Hematopoietic multipotent progenitor cell treated with erythropoietin and hydrocortisone succinate and interleukin-3 and kit ligand, for 17 days (in vitro differentiated cells): ENCODE data around the gene CILP.
"Not testable (repeated sequence)": the region's sequence is repeated elsewhere in the genome, so short reads cannot be mapped to it uniquely, and the experiment has no call there.

ENCODE experiments used
- DNase-seq: peaks from one replicate; pipeline ENCODE4 v3.0.0-alpha.2; 2015; ENCODE audit warnings: low spot score

Gene CILP, protein sequence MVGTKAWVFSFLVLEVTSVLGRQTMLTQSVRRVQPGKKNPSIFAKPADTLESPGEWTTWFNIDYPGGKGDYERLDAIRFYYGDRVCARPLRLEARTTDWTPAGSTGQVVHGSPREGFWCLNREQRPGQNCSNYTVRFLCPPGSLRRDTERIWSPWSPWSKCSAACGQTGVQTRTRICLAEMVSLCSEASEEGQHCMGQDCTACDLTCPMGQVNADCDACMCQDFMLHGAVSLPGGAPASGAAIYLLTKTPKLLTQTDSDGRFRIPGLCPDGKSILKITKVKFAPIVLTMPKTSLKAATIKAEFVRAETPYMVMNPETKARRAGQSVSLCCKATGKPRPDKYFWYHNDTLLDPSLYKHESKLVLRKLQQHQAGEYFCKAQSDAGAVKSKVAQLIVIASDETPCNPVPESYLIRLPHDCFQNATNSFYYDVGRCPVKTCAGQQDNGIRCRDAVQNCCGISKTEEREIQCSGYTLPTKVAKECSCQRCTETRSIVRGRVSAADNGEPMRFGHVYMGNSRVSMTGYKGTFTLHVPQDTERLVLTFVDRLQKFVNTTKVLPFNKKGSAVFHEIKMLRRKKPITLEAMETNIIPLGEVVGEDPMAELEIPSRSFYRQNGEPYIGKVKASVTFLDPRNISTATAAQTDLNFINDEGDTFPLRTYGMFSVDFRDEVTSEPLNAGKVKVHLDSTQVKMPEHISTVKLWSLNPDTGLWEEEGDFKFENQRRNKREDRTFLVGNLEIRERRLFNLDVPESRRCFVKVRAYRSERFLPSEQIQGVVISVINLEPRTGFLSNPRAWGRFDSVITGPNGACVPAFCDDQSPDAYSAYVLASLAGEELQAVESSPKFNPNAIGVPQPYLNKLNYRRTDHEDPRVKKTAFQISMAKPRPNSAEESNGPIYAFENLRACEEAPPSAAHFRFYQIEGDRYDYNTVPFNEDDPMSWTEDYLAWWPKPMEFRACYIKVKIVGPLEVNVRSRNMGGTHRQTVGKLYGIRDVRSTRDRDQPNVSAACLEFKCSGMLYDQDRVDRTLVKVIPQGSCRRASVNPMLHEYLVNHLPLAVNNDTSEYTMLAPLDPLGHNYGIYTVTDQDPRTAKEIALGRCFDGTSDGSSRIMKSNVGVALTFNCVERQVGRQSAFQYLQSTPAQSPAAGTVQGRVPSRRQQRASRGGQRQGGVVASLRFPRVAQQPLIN

DNA sequence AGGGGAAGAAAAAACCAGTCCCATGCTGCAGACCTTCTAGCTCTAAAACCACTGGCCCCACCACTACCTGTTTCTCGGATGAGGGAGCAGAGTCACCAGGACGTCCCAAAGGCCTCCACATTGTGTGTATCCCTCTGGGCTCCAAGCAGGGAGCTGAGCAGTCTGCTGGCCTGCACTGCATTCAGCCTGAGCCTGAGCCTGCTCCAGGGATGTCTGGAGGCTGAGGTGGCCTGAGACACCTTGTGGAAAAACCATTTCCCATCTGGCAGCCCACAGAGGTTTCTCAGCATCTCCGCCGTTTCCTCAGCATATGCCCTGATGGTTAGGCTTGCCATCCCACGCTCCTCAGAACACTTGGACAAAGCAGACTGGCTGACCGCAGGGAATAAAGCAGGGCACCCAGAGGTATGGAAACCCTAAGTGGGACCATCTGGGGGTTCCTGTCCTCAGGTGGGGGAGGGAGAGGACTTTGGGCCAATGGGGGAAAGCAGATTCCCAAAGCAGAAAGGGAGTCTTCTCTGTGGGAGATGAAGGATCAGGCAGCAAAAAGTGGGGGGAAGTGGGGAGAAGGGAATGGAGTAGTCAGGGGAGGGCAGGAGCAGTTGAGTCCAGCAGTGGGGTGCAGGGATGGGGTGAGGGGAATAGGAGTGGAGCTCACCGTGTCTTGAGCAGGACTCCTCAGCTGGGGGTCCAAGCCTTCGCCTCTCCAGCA, at the start of gene CILP:
Gene CILP, minus strand, starts transcription at position 704 of the 712 bp plus-strand sequence. CDS start 1,718 bp downstream, outside the sequence.
- DNase-seq: no peak

DNA sequence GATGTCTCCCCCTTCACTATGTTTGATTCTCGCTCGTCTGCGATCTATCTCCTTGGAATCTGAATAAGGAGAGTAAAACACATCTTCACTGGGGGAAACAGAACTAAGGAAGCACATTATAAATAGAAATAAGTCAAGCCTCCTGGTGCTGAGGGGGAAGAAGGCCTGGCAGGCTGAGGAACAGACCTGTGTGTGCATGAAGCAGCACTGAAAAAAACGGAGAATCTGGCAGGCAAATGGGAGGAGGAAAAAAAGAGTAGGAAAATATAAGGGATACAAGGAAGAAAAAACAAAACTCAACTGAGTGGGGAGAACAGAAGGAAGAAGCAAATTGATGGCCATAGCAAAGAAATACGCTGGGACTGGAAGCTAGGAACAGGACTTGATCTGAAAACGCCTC, 49.7 kb upstream of the CILP start:
- DNase-seq: no peak

DNA sequence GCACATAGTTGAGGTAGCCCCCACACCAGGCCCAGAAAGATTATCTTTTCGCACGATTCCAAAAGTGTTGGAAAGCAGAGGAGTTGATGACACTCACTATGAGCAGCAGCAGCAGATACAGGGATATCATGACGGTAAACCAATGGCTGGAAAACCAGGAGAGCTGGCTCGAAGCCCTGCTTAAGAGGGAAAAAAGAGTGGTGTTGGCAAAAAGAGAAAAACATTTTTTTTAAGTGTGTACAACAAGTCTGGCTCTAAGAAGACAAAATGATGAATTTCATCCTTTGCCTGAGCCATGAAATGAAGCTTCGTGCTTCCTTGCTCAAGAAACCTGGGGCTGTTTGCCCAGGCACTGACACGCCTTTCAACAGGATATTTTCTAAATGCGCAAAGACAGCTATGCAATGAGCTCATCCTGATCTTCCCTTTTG, 48.1 kb upstream of the CILP start:
- no peak for DNase-seq

DNA sequence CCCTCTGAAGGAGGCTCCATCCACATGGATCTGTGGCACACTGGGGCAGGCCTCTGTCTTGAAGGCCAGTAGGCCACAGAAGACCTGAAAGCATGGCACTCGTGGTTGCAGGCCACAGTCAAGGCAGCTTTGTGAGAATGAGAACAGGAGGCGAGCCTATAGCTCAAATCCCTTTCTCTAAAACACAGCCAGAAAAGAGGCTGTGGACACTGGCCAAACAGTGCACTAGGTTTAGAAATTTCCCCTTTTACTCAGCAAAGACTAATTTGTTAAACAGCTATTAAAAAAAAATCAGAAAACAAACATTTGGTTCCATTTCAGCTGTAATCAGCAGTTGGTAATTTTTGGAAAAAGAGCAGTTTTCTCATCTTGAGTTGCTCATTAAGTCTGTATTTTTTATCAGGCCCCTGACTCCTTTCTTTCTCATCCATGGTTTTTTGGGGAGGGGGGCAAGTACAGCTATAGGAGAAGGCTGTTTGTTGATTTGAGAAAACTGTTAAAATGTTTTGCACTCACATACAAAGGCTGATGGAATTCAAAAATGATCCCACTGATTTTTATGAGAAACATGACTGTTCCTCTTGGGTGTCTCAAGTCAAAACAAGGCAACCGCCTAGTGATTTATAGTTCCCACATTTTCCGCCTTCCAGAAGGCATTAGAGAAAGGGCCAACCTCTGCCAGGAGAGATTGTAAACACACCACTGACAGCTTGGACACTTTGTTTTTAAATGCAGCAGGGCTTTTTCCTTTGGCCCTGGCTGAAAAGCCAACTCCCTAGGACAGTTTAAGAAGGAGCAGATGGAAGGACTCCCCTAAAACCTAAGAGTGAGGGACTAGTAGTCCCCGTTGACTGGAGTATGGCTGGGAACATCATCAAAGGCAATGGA, 47.3 kb upstream of the CILP start:
- no peak for DNase-seq

DNA sequence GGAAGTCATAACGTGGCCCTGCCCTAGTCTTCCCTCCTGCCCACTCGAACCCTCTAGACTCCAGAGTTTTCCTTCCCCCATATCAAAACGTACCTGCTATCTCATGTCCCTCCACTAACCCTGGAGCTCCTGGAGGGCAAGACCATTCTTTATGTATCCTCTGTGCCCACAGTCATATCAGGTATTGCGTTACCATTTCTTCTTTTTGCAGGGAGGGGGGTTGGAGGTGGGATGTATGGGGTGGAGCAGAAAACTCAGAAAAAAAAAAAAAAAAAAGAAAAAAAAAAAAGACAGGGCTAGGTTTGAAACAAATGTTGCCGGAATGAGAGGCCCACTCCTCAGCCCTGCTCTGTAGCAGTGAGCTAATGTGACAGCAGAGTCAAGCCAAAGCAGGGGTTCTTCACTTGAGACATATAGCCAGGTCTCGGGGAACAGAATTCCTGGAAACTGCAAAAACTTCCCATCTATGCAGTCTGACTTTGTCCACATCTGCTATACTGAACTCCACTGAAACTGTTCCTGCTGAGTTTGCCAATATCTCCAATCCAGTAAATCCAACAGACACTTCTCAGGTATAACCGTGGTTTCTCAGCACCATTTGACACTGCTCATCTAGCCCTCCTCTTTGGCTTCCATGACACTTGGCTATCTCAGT, 44.3 kb upstream of the CILP start:
- DNase-seq: no peak

DNA sequence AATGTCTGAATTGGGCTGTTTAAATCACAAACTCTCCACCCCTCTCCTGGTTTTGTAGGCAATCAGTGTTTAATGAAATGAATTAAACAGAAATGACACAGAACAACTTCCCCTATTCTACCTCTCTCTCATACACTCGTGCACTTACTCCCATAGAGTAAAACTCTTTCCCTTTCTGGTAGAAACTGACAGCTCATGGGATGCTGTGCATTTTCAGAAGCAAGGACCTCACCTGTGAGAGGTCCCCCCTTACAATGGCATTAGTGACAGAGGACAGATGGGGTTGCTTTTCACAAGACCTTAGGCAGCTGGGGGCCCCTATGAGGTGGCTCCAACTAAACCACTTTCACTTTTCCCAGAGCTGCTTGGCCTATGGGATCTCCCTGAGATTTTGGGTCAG, 43.5 kb upstream of the CILP start:
- DNase-seq: no peak

DNA sequence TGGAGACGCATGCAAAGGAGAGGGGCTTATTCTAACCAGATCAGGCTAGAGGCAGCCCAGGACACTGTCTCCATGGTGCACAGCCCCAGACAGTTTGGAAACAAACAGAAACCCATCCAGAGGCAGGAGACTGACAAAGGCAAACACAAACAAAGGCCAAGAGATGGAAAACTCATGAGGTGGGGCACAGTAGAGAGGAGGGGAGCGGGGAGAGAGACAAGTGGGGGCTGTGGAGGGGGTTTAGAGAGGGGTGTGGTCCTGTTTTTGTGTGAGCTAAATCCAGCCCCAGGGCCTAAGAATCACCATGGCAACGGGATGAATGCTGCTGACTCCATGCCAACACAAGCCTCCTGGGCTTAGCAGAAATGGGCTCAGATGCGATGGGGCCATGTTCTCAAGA, 43.1 kb upstream of the CILP start:
- DNase-seq: no peak

DNA sequence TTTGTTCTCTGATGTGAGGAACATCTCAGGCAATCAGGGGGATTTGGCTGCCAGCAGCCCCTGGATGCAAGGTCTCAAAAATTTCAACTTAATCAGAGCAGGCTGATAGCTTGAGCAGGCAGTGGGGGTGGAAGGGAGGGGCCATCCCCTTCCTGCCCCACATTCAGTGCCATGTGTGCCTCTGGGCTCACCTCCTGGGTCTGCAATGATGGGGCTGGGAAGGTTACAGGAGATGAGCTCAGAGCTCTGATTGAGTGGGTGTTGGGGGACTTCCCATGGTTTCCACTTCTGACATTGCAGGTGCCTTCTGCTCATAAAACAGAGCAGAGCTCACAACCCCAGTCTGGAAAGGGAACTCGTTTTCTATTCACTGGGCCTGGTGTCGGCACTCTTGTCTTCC, 38.4 kb upstream of the CILP start:
- DNase-seq: no peak

DNA sequence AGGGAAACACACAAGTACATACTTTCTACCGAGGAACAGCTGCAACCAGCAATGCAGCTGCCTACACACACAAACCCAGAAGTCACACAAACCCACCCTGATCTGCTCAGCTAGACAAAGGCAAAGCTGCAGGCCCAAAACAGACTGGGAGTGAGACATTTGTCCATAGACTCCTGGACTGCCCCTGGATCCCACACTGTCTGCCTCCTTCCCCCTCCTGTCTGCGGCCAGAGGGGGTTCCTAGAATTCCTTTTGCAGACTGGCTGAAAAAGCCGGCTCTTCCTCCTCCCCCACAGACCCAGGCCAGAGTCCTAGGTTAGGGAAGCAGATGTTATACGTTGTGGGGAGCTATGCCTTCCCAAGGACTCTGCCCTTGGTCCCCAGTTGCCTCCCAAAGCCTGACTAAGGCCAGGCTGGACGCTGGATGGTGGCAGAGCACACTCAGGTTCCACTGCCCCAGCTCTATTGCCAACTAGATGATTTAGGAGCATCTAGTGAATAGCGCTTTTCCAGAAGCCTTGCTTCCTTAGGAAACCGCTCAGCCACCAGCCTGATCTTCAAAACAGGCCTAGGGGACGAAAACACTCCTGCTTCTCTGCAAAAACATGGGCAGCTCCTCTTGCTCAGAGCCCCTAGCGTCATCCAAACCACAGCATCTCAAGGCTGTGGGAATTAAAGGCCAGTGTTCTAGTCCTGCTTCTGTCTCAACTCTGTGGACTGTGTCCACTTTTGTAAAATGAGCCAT, 37.4 kb upstream of the CILP start:
- DNase-seq: no peak

DNA sequence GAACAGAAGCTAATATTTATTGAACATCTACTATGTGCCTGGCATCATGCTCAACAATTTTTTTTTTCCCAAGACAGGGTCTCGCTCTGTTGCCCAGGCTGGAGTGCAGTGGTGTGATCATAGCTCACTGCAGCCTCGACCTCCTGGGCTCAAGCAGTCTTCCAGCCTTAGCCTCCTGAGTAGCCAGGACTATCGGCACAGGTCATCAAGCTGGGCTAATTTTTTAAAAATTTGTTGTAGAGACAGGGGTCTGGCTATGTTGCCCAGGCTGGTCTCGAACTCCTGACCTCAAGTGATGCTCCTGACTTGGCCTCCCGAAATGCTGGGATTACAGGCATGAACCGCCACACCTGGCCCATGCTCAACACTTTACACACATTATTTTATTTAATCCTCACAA, 35.7 kb upstream of the CILP start:
- no peak for DNase-seq

DNA sequence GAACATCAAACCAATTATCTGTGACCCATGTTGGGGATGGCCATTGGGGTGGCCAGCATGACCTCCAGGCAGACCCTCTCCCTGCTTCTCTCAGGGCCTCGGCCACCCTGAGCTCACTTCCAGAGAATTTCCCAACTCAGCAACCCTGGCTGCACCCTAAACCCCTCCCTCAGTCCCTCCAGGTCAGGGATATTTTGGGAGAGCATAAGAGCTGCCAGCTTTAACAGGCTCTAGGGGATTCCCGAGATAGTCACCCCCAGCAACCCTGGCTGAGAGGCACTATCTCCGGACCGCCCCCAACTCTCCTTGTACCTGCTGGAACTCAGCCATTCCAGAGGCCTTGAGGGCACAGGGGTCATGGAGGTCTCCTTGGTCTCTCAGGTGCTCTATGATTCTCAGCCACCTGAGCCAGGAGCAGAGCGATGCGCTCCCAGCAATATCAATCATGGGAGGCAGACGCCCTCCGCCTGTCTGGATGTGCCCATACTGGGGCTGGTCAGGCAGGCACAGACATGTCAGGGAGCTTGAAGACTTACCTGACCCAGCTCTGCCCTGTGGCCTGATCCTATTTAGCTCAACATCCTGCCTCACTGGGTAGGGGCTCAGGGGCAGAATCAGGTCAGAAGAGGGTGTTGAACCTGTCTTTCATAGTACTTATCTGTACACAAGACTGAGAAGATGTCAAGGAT, 34.9 kb upstream of the CILP start:
- DNase-seq: no peak

DNA sequence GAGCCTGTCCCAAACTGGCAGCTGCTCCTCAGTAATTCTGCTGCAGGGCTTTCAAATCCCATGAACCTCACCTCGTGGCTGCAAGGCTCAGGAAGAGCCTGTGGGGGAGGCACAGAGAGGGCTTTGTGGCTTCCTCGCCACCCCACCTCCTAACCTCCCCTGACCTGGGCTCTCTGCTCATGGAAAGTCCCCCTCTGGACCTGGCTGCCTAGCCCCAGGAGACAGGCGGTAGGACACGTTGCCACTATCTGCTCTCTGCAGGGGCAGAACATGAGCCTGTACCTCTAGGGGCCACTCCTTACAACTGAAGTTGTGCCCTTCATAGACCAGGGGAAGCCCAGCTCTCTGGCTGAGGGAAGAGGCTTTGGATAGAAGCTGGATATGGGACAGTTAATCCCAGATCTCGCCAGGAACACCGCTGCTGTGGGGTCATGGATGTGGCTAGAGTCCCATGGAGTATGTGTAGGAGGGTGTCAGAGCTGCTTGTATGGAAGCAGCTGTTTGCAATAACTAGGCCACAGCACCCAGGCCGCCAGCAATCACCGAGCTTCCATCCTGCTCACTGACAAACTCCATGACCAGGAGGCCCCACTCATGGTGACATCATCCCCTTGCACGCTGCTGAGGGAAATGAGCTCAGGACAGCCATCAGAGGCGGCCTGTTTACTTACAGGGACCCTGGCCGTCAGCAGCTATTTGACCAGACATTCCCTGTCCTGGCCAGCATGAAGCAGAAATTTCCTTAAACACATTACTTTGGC, 34.0 kb upstream of the CILP start:
- no peak for DNase-seq

DNA sequence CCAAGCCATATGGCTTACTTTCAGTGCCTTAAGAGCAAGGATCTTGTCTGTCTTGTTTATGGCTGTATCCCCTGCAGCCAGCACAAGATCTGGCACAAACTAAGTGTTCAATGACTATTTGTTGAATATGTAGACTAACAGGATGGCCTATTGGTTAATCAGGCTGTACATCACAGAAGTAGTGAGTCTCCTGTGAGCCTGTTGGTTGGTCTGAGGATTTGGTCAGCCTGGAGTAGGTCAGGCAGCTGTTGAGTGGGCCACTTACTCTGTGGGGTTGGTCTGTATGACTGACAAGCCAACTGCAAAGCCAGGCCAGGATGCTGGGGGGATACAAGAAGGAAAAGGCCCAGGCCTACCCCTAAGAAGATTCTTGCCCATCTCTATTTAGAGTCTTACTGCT, 33.4 kb upstream of the CILP start:
- no peak for DNase-seq

DNA sequence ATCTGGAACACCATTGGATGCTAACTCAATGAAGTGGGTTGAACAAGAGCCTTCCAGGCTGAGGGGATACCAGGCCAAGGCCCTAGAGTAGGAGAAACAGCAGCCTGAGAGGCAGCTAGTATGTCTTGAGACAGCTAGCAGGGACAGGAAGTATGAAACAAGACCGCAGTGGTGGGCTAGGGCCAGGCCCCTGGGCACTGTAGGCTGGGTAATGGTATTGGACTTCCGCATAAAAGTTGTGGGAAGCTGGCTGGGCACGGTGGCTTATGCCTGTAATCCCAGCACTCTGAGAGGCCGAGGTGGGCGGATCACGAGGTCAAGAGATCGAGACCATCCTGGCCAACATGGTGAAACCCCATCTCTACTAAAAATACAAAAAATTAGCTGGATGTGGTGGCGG, 25.2 kb upstream of the CILP start:
- not testable (repeated sequence) for DNase-seq

DNA sequence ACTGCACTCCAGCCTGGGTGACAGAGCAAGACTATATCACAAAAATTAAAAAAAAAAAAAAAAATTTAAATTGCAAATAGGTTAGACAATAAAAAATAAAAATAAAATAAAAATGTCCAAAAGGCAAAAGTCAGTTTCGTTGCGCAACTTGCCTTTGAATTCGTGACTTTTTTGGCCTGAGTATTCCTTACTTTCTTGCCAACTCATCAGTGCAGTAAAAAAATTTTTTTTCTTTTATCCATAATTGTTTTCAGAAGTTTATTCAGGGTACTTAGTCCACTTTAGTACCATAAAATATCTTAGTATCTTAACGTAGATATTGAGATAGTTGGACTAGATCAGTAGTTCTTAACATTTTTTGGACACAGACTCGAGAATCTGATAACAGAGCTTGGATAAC, 22.4 kb upstream of the CILP start:
- no peak for DNase-seq

DNA sequence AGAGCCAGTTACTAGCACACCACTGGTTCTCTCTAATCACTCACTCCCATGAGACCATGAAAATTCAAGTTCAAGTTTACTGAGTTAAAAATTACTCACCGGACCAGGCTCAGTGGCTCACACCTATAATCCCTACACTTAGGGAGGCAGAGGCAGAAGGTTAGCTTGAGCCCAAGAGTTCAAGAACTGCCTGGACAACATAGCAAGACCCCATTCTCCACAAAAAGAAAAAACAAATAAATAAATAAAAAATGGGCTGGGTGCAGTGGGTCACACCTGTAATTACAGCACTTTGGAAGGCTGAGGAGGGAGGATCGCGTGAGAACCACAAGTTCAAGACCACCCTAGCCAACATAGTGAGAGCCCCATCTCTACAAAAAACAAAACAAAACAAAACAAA, 21.2 kb upstream of the CILP start:
- DNase-seq: no peak

DNA sequence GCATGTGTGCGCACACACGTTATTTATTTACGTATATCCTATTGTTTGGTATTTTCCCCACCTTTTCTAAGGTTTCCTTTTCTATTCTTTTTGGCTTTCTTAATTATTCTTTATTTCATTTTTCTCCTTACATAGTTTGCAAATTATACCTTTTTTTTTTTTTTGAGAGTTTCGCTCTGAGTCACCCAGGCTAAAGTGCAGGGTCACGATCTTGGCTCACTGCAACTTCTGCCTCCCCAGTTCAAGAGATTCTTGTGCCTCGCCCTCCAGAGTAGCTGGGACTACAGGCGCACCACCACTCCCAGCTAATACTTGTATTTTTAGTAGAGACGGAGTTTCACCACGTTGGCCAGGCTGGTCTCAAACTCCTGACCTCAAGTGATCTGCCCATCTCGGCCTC, 20.0 kb upstream of the CILP start:
- DNase-seq: peak; percentile 20

DNA sequence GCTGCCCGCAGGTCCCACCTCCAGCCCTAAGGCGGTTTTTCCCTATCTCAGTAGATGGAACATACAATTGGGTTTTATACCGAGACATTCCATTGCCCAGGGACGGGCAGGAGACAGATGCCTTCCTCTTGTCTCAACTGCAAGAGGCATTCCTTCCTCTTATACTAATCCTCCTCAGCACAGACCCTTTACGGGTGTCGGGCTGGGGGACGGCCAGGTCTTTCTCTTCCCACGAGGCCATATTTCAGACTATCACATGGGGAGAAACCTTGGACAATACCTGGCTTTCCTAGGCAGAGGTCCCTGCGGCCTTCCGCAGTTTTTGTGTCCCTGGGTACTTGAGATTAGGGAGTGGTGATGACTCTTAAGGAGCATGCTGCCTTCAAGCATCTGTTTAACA, 15.6 kb upstream of the CILP start:
- DNase-seq: not testable (repeated sequence)
